ENCODE results near the gene GP1BA.

GP1BA gene

DNA sequence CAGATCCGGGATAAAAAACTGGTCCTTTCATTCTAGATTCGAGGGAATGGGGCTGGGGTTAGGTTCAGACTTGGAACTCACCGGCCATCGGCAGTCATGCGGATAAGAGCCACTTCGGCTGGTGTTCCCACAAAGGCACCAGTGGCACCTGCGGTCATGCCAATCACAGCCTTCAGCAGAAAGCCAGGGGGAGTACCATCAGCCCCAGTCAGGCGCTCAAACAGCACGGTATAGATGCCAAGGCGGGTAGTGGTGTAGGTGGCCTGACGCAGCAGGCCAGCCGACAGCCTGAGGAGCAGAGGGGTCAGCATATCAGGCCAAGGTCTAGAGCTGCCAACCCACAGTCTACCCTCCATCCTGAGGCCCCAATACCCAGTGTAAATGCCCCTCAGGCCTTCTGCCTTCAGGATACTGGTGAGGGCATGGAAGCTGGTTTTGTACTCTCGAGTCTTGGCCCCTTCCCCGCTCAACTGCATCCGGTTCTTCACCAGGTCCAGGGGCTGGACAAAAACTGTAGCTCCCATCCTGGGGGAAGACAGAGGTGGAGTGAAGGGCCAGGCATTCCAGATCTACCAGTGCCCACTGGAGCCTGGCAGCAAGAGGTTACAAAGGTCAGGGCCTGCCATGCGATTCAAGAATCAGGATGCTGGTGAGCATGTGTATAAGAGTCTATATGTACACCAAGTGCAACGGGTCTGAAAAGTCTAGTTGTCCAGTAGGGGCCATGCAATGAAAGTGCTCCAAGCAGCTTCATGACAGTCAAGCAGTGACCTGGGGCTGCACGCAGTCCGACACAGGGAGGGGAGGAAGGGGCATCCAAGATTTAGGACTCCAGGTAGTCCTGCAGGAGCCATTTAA is 6.8 kb downstream of the GP1BA start:
- DNase-seq, result no peak

DNA sequence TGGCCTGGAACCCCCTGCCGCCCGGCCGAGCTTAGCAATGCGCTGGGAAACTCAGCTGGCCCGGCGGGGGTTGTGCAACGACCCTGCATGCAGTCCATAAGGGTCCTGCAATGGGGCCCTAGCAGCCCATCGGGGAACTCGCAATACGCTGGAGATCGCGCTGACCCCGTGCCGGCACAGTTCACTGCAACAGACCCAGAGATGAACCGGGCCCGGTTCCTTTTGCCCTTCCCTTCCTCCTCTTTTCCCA is 7.4 kb downstream of the GP1BA start:
- no peak for DNase-seq

DNA sequence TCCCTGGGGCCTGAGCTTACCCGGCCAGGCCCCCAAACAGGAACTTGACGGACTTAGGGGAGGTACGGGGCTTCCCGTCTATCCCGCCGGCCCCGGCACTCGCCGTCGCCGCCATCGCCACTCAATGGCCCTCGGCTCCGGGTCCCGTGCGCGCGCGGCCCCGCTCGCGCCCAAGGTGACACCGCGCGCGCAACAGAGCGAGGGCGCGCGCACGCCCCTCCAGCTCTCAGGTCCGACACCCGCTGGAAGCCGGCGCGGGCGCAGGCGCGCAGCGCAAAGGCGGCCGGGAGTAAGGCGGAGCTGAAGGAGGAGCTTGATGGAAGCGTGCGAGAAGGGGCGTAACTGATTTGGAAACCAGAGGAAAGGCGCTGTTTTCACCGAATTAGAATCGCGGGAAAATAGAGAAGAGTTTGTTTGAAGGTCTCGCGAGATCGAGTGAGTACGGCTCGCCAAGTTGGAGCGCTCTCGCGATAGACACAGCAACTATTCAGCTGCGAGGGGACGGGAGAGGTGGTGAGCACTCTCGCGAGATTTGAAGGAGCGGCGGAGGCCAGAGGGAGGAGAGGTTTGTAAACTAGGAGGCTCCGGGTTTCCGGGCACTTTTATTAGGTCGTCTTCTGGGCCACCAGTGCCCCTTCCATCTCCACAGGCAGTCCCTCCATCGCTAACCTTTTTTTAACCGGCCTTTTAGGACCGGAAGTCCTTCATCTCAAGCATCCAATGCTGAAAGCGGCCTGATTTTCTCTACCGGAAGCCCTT is 7.9 kb downstream of the GP1BA start, which contains the start of the genes RNF167 and SLC25A11:
Gene RNF167 (plus strand): TSS at position 473 of the 759 bp plus-strand sequence. CDS start 642 bp downstream, outside the sequence.
Gene SLC25A11 (minus strand): TSS at position 251 of the 759 bp plus-strand sequence. CDS start 136 bp downstream, at position 115.
- DNase-seq, result peak; percentile 87

DNA sequence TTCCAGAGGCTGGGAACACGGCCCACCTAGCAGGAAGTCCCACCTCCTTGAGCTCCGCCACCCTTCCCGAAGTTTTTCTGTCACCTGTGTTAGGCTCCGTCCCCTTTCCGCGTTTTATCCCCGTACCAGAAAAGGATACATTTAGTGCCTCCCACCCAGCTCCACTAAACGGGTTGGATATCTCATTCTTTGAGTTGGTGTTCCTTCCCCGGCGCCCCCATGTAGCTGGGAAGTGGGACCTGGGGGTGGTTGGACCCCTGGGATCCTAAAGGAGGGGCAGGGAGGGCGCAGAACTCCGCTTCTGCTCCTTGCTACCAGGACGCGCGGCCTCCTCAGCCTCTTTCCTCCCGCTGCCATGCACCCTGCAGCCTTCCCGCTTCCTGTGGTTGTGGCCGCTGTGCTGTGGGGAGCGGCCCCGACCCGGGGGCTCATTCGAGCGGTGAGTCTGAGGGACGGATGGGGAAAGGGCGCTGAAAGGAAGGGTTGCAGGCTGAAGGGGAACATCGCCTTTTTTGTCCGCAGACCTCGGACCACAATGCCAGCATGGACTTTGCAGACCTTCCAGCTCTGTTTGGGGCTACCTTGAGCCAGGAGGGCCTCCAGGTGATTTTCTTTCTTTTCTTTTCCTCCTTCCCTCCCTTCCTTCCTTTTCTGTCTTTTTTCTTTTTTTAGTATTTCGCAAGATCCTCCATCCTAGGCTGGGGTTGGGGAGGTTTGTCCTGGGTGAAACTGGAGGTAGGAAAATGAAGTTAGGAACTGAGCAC is 8.7 kb downstream of the GP1BA start:
- peak; percentile 36 for DNase-seq

DNA sequence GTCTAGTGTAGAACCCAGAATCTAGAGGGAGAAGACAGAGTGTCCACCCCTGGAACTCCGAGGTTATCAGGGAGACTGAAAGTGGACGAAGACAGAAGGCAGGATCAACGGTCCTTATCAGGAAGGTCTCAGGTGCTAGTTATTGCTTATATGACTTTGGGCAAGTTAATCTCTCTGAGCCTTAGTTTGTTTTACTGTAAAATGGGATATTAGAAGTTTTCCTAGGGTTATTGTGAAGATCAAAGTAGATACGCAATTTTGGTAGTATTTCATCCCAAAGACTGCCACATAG is 9.2 kb downstream of the GP1BA start:
- DNase-seq, result no peak

DNA sequence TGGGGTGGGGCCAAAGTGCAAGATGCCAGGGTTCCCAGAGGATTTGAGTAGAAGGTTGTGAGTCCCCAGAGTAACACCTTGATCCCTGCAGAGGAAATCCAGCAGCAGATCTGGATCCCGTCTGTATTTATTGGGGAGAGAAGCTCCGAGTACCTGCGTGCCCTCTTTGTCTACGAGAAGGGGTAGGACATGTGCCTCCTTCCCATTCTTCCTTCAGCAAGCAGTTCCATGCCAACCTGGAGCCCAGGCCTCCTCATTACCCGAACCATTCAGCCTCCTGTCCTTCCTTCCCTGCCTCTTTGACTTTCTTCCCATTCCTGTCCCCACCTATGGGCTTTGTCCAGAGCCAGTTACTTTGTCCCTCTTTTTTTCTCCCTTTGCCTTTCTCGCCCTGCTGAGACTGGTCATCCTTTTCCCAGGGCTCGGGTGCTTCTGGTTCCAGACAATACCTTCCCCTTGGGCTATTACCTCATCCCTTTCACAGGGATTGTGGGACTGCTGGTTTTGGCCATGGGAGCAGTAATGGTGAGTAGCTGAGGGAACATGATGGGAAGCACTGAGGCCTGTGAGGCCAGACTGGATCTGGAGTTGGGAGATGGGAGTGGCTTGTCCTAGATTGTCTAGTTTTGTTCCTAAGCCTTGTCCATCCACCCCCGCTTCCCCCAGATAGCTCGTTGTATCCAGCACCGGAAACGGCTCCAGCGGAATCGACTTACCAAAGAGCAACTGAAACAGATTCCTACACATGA is 10.9 kb downstream of the GP1BA start:
- no peak for DNase-seq

DNA sequence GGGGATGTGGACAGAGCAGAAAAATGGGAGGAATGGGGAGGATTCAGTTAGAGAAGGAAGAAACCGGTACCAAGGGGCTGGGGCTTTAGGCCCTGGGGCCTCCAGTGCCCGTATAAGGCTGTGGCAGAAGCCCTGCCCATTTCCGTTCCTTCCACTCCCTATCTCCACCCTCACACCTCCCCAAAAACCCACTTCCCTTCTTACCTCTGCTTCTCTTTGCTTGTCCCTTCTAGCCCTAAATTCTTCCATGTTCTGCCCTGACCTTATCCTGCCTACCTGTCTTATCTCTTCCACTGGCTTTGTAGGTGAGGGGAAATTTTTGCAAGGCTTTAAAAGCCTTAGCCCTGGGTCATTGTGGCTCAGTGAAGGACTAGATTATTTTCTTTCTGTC is 12.1 kb downstream of the GP1BA start:
- DNase-seq, result peak; percentile 31

DNA sequence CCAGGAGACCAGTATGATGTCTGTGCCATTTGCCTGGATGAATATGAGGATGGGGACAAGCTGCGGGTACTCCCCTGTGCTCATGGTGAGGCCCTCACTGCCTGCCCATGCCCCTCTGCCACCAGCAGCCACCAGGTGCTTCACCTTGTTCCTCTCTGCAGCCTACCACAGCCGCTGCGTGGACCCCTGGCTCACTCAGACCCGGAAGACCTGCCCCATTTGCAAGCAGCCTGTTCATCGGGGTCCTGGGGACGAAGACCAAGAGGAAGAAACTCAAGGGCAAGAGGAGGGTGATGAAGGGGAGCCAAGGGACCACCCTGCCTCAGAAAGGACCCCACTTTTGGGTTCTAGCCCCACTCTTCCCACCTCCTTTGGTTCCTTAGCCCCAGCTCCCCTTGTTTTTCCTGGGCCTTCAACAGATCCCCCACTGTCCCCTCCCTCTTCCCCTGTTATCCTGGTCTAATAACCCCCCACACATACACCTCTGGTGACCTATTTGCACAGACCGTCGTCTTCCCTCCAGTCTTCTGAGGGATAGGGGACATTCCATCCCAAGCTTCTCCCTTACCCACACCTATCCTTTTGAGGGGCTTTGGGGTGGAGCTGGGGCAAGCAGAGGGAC is 12.6 kb downstream of the GP1BA start:
- DNase-seq, result no peak

DNA sequence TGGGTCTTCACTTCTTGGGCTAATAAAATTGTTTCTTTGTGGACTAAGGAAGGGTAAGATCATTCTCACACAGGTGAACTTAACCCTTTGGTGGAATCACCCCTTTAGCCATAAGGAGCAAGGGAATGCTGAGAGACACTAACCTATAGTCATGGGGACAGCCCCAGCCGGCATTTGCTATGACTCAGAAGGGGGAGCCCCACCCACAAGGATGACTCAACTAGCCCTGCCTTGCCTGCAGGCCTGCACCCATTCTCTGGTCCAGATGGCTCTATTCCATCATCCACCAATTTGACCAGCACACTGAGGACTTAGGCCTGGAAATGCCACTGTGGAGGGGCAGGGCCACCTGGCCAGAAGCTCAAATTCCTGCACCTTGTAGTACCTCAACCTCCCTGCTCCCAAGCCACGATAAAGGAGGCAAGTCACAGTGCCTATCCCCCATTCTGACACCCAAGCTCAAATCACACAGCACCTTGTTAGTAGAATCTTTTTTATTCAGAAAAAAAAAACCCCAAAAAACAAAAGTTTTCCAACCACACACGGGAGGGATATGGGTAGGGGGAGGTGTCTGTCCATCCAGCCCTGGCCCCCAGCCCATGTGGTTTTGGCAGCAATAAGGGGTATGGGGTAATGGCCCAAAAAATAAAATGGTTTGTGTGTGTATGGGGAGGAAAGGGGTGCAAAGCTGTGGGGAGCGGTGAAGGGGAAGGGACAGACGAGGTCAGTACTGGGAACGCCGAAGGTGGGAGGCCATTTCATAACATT is 13.3 kb downstream of the GP1BA start:
- peak; percentile 64 for DNase-seq

DNA sequence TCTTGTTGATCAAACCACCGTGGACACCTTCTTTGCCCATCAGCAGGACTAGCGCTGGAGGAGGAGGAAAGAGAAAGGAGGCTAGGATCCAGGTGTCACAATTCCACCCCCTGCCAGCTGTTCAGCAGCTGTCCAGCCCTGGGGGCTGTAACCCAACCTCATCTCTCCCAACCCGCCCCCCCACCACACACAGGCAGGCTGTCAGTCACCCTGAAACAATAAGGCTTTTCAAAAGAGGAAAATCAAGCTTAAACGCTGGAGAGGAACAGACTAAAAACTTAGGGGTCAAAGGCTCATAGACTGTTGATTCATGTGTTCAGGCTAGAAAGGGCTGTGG is 13.8 kb downstream of the GP1BA start:
- no peak for DNase-seq

DNA sequence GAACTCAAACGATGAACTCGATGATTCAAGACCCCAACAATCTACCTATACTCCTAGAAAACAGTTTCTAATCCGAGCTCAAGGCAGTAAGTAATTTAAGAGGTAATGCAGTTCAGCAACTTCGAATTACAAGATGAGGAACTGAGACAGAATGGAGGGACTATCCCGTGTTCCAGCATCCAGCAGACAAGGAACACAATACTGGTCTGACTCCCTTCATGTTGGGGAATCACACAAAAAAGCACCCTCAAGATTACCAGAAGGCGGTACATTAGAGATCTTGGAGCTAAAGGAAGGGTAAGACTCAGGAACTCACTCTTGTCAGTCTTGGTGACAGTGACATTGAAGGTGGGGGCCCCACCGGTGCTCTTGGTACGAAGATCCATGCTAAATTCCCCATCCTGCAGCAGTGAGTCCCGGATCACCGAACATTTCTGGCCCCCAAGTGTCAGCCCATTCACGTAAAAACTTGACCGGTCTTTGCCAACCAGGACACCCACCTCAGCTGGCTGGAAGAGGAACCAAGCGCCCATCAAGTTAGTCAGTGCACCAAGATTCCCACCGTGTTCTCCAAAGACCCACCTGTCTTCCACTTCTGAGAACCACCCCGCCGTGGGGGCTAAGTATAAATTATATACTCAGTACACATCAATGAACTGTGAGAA is 14.4 kb downstream of the GP1BA start:
- no peak for DNase-seq

DNA sequence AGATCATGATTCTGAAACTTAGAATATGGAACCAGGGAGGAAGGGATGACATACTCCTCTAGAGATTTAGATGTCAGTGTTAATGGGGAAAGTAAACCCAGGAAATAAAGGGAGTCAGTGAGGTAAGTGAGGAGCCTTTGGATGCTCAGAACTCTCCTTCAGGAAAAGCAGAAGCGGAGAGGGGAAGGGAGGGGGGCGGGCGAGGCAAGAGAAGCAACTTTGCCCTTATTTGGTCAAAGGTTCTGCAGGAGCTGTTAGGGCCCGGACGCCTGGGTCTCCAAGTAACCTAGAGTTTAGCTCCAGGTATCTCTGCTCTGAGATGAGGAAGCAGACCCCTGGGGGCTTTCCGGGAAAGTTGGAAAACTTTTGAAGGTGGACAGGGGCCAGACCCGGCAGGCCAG is 14.9 kb downstream of the GP1BA start:
- no peak for DNase-seq

DNA sequence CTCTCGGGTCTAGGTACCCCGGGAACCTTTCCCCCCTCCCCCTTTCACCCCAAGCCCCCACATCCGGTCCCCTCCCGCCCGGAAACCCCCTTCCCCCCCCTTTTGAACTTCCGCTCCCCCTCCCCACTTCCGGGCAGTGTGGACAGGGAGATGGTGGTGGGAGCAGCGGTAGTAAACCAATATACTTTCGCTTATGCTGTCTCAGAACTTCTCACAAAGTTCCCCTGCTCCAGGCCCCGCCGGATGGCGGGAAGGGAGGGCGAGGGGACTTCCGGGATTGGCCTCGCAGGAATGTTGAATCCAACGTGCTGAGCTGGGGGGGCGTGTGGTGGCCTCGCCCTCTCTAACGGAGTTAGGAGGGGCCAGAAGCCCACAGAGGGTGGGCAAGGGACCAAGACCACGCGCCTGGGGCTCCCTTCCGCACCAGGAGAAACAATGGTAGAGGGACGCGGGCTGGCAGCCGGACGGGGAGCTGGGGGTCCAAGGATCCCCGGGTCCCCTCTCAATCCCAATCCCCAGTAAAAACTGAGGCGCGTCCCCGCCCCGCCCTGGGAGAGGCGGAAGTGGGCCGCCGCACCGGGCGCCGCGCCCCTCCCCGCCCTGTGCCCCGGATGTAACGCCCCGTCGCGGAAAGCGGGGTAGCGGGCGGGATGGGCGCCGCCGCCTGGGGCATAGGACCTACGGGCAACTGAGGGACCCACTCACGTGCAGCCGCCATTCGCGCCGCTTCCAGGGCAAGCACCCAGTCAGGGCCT is 15.5 kb downstream of the GP1BA start:
- peak; percentile 59 for DNase-seq

DNA sequence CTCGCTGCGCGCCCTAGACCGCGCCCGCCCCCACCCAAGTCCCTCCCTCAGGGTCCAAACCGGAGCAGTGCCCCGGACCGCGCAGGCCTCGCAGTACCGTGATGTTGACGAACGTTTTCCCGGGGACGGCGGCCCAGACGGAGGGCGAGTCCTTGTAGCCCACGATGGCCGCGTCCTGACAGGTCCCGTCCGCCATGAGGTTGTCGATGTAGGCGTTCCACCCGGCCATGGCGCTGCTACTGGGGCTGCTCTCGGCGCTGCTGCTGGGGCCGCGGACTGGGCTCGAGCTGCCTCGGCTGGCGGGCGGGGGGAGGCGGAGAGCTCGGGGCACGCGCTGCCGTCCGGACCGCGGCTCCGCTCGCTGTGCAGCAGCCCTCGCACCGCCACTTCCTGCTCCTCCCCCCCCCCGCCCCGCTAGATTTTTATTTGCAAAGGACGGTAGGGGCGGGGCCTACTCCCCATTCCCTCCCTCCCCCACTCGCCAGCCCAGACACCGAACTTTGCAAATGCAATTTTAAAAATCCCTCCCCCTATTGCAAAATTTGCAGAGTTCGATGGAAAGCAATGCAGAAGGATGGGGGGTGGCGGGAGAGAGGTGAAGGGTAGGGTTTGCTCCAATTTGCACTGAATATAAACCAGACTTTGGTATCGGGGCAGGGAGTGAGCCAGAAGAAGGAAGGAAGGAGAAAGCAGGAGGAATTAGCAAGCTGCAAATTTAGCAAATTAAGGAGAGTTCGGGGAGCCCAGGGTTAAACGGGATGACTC is 16.3 kb downstream of the GP1BA start, which contains the start of gene PFN1:
Gene PFN1 (minus strand): TSS at position 365 of the 765 bp plus-strand sequence. CDS start 136 bp downstream, at position 229.
- DNase-seq, result peak; percentile 82

DNA sequence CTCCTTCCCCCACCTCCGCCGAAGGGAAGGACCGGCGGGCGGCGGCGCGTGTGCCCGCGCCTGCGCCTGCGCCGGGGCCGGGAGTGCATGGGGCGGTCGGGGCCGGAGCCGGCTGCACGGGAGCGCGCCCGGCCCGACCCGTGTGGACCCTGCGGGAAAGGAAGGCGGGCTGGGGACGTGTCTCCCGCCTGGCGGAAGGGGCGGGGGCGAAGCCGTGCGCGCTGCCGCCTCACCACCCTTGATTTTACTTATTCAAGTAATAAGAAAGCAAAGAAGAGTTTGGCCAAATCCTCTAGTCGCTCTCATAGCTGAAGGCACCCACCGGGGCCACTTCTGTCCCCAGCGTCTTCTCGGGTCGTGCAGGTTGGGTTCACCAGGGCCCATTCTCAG is 16.8 kb downstream of the GP1BA start:
- peak; percentile 49 for DNase-seq

DNA sequence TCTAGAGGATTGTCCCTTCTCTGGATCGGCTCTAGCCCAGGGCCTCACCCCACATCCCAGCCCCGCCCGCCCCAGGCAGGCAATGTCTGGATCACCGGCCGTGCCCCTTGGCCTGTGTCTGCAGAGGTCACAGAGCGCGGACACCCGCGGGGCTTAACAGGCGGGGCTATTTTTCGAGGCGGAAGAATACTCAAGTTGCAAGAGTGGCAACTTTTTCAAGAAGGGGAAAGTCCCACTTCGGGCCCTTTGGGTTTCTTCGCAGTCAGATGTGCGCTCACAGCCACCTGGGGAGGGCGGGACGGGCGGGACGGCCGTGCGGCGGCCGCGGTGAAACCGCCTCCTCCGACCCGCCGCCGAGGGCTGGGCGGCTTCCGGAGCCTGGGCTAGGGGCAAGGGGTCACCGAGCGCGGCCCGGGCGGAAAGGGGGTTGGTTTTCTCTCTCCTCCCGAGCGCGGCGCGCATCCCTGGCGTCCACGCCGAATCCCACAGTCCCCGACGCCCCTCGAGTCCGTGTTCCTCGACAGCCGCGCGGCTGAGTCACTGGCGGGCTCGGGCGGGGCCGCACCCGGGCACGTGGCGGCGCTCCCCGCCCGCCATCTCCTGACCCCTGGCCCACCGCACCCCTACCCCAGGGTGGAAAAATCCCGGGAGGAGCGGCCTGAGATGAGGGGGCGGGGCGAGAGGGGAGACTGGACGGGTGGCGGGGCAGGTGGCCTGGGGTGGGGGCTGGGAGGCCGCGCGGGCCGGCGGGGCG is 17.4 kb downstream of the GP1BA start:
- peak; percentile 64 for DNase-seq

DNA sequence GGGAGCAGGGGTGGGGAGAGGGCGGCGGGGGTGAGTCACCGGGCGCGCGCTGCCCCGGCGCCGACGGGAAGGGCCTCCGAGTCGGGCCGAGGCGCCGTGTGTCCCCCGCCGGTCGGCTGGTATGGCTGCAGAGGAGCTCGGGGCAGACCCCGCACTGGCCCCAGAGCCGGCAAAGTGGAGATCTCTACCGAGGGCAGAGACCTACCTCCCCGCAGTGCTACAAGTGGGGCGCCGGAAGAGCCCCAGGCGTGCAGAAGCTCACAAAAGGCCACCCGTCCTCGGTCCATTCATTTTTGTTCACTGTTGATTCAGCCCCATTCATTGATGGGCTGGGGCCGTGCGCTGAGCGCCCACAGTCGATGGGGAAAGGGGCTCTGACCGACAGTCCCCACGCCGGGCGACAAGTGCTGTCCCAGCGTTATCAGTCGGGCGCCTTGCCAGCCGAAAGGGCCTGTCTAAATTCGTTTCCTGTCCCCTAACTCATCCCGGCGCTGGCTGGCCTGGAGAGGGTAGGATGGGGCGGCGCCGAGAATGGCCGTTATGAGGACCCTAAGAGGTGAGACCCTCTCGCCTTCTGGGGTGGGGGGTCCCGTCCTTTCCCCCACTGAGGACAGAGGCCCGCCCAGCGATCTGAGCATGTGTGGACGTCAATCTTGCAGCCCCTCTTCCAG is 18.1 kb downstream of the GP1BA start:
- no peak for DNase-seq

DNA sequence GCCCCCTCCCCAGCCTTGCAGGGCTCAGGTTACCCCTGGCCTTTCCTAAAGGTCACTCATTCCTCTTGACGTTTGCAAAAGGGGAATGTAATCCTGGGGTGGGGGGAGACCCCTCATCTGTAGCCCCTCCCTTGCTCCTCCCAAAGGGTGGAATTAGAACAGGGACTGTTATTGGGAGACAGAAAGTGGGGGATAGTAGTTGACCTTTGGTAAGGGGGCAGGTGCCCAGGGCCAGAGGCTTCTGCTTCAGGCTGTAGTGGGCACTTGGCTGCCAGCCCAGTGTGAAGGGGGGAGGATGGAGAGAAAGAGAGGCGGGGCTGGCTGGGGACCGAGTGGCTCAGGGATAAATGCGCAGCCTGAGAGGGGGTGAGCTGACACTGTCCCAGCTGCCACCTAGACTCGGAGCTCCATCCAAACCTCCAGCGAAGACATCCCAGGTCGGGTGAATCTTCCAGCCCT is 18.7 kb downstream of the GP1BA start, which contains the start of gene ENO3:
Gene ENO3 (plus strand): TSS at position 374 of the 459 bp plus-strand sequence. CDS start 711 bp downstream, outside the sequence.
- DNase-seq, result no peak

All from T-helper 9 cell (primary cell).